Thymus (tissue), 11 donors: ENCODE measurements around the gene MIER3. TPM values are rescaled to one million over a fixed set of nuclear protein-coding genes. Genes with fewer than 3 reads are reported as not detected.
A peak's percentile ranks its signal among the peaks of the same experiment; 100 is the strongest.

ENCODE experiments used
- DNase-seq, 9 donors: peaks; one replicate each; pipeline ENCODE4 v3.0.0-alpha.2; 2013; ENCODE audit warnings: low spot score in 9 of 9, low read depth in 6 of 9, missing footprints in 1 of 9
- H3K27ac ChIP-seq, 2 donors: one replicate each; pipeline ENCODE4 v1.5.1; 2013; ENCODE audit warnings: control low read depth in 1 of 2, low read depth in 1 of 2, low read length in 1 of 2, mild to moderate bottlenecking in 1 of 2, moderate library complexity in 1 of 2
- H3K27me3 ChIP-seq, 2 donors: one replicate each; pipeline ENCODE4 v1.5.1; 2013; ENCODE audit warnings: low read length in 1 of 2; ENCODE audit not compliant: control insufficient read depth in 2 of 2, insufficient read depth in 1 of 2
- H3K36me3 ChIP-seq, 2 donors: one replicate each; pipeline ENCODE4 v1.5.1; 2013; ENCODE audit warnings: low read length in 1 of 2, mild to moderate bottlenecking in 1 of 2, moderate library complexity in 1 of 2; ENCODE audit not compliant: control insufficient read depth in 2 of 2, insufficient read depth in 2 of 2
- H3K4me1 ChIP-seq, 2 donors: one replicate each; pipeline ENCODE4 v1.5.1; 2013; ENCODE audit warnings: low read length in 2 of 2; ENCODE audit not compliant: control insufficient read depth in 2 of 2, insufficient read depth in 2 of 2
- H3K4me3 ChIP-seq, 2 donors: one replicate each; pipeline ENCODE4 v1.5.1; 2013; ENCODE audit warnings: low read length in 2 of 2, control low read depth in 1 of 2, mild to moderate bottlenecking in 1 of 2
- H3K9me3 ChIP-seq, 2 donors: one replicate each; pipeline ENCODE4 v1.5.1; 2013; ENCODE audit warnings: low read length in 1 of 2, mild to moderate bottlenecking in 1 of 2; ENCODE audit not compliant: control insufficient read depth in 2 of 2, insufficient read depth in 1 of 2
- WGBS: extraction: QIAGEN DNeasy Blood & Tissue Kit; methylation state at CpG from one replicate; pipeline ENCODE4 v1.1.7; 2013; 5-methylcytosine and 5-hydroxymethylcytosine counted together
- polyA plus RNA-seq: library from polyadenylated mRNA; stranded (reverse); fragments of 200-250 nt; gene quantifications from one replicate; pipeline ENCODE4 v1.2.3, GENCODE V29; 2013
- total RNA-seq: library from RNA; stranded (reverse); fragments of 120-200 nt; gene quantifications from one replicate; pipeline ENCODE4 v1.2.4, GENCODE V29; 2013
- donor health status: healthy.

MIER3 gene
- total and polyA plus RNA-seq, 2 donors = 13.6 to 26.3 TPM

DNA sequence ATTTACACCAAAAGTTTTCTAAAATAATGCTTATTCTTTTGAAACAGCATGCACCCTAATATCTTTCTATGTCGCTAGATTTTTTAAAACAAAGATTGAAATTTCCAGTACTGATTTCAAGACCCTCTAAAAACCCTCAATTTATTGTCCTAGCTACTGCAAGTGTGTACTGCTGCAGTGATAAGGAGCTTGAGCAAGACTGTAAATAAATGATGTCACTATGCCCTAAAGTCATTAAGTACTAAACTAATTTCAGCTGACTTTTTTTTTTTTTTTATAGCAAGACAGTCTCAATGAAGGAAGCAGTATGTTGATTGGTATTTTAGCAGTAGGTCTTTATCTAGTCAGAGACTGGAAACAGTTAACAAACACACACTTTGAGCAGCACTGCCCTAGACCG, 12.2 kb upstream of the MIER3 start:
- Histone ChIP-seq H3K4me3 (no peak overlapping the region), H3K4me1 (no peaks in the 10 kb centered on the region), H3K9me3 (no peaks in the 10 kb centered on the region), H3K27me3 (peaks cover 0 to 2% of the 10 kb centered on the region in 2 donors), H3K36me3 (no peaks in the 10 kb centered on the region), H3K27ac (no peak overlapping the region)
- WGBS = 98% methylated on average over 2 of the region's 2 CpGs
- DNase-seq = no peak

DNA sequence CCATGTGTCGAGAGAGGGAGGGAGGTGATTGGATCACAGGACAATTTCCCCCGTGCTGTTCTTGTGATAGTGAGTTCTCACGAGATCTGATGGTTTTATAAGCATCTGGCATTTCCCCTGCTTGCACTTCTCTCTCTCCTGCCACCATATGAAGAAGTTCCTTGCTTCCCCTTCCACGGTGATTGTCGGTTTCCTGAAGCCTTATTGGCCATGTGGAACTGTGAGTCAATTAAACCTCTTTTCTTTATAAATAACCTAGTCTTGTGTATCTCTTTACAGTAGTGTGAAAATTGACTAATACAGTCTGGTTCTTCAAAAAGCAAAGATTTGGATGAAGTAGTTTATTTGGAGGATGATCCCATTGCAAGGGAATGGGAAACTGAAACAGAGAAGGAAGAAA, 11.3 kb upstream of the MIER3 start:
- no peak for DNase-seq
- no peak overlapping the region for H3K27ac ChIP-seq
- H3K9me3 ChIP-seq = no peaks in the 10 kb centered on the region
- no peak overlapping the region for H3K4me3 ChIP-seq
- no peaks in the 10 kb centered on the region for H3K4me1 ChIP-seq
- H3K36me3 ChIP-seq = no peaks in the 10 kb centered on the region
- peaks cover 0 to 2% of the 10 kb centered on the region in 2 donors for H3K27me3 ChIP-seq
- 55% methylated on average over 5 of the region's 5 CpGs for WGBS

DNA sequence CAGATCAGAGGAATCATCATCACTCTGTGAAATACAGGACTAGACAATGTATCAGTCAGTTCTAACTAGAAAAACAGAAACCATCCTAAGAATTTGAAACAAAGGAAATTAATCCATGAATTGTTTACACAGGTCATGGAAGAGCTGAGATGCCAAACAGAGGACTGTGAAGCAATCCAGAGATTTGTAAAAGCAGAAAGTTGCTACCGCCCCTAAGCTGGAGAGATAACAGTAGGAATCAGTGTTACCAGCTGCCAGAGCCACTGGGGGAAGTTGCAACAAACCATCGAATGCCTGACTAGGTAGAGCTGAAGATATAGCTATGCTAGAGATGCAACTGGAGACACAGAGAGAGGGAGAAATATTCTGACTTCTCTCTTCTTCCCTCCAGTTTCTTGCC, 10.4 kb upstream of the MIER3 start:
- H3K27me3 ChIP-seq = peaks cover 0 to 6% of the 10 kb centered on the region in 2 donors
- H3K9me3 ChIP-seq = no peaks in the 10 kb centered on the region
- no peak for DNase-seq
- WGBS = 91% methylated on average over 2 of the region's 2 CpGs
- no peak overlapping the region for H3K27ac ChIP-seq
- no peak overlapping the region for H3K4me3 ChIP-seq
- no peaks in the 10 kb centered on the region for H3K4me1 ChIP-seq
- no peaks in the 10 kb centered on the region for H3K36me3 ChIP-seq

DNA sequence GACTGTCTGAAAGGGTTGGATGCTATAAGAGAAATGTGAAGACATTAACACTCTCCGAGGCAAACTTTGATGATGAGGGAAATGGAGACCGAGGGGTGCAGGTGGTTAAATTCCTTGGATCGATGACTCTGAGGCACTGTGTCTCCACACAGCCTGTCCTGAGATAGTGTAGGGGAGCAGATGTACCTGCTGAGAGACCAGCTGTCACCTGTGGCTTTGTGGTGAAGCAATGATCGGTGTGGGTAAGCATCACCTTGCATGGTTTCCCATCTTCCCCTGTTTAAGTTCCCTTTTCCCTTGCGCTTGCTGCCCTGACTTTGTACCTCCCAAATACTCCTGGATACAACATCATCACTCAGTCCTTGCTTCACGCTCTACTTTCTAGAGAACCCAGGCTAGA, 9.8 kb upstream of the MIER3 start:
- no peak overlapping the region for H3K27ac ChIP-seq
- WGBS = 68% methylated on average over 6 of the region's 6 CpGs
- H3K36me3 ChIP-seq = no peaks in the 10 kb centered on the region
- no peaks in the 10 kb centered on the region for H3K4me1 ChIP-seq
- H3K27me3 ChIP-seq = peaks cover 0 to 6% of the 10 kb centered on the region in 2 donors
- no peak overlapping the region for H3K4me3 ChIP-seq
- no peaks in the 10 kb centered on the region for H3K9me3 ChIP-seq
- no peak for DNase-seq

DNA sequence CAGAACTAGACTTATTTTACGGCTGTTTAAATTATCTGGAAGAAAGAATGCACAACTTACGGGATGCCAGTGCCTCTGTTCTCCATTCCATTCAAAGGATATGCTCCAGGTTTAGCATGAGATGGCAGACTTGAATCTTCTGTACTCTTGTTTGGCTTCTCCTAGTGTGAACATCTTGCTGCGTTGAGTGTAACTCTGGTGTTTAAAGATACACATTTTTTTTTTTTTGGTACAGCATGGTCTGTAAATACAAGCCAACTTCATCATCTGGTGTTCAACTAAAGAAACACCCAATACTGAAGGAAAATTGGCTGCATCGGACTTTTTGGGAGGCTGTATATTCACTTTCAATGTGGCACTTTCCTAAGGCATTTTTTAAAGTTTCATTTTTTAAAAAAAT, 7.4 kb upstream of the MIER3 start:
- no peaks in the 10 kb centered on the region for H3K36me3 ChIP-seq
- H3K4me3 ChIP-seq = no peak overlapping the region
- no peak overlapping the region for H3K27ac ChIP-seq
- H3K9me3 ChIP-seq = no peaks in the 10 kb centered on the region
- H3K27me3 ChIP-seq = peaks cover 5 to 6% of the 10 kb centered on the region in 2 donors
- WGBS = 95% methylated on average over 4 of the region's 4 CpGs
- H3K4me1 ChIP-seq = no peaks in the 10 kb centered on the region
- DNase-seq = no peak

DNA sequence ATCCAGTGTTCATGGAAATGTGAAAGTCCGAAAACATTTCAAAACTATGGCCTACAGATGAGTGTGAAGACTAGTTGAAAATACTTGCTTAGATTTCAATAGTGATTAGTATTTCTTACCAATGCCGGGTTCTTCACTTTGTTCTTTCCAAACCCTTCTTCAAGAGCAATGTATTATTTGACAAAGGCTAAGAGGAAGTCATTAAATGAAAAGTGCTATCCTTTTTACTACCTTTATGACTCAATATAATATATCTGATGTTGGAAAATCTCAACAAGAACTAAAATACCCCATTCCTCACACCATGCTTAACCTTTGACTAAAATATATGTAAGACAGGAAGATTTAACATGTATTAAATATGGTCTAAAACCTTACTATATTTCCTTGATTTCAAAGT, 6.7 kb upstream of the MIER3 start:
- WGBS = 98% methylated on average over 2 of the region's 2 CpGs
- Histone ChIP-seq H3K36me3 (no peaks in the 10 kb centered on the region), H3K4me3 (no peak overlapping the region), H3K27ac (no peak overlapping the region), H3K9me3 (no peaks in the 10 kb centered on the region), H3K4me1 (no peaks in the 10 kb centered on the region), H3K27me3 (peaks cover 10% of the 10 kb centered on the region in 2 donors)
- DNase-seq = no peak

DNA sequence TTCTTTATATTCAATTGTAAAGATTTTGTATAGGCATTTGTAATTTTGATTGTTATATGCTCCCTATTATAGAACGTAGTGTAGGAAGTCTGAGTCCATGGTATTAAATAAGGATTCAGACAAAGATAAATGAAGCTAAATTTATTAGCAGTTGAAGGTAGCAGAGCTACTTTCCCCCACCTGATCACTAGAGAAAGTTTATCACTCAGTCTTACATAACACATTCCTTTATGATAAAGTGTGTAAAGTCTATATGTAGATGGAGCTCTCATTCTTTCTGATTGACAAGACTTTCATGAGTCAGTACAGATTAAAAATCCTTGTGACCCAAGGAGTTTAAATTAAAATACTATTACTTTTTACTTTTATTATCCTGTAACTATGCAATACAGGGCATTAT, 2.3 kb upstream of the MIER3 start:
- H3K9me3 ChIP-seq = no peaks in the 10 kb centered on the region
- H3K4me1 ChIP-seq = peaks cover 3 to 5% of the 10 kb centered on the region in 2 donors
- H3K27me3 ChIP-seq = peaks cover 22% of the 10 kb centered on the region in 2 donors
- H3K27ac ChIP-seq = no peak overlapping the region
- 96% methylated on average over 1 of the region's 1 CpG for WGBS
- H3K4me3 ChIP-seq = no peak overlapping the region
- no peak for DNase-seq
- H3K36me3 ChIP-seq = no peaks in the 10 kb centered on the region

DNA sequence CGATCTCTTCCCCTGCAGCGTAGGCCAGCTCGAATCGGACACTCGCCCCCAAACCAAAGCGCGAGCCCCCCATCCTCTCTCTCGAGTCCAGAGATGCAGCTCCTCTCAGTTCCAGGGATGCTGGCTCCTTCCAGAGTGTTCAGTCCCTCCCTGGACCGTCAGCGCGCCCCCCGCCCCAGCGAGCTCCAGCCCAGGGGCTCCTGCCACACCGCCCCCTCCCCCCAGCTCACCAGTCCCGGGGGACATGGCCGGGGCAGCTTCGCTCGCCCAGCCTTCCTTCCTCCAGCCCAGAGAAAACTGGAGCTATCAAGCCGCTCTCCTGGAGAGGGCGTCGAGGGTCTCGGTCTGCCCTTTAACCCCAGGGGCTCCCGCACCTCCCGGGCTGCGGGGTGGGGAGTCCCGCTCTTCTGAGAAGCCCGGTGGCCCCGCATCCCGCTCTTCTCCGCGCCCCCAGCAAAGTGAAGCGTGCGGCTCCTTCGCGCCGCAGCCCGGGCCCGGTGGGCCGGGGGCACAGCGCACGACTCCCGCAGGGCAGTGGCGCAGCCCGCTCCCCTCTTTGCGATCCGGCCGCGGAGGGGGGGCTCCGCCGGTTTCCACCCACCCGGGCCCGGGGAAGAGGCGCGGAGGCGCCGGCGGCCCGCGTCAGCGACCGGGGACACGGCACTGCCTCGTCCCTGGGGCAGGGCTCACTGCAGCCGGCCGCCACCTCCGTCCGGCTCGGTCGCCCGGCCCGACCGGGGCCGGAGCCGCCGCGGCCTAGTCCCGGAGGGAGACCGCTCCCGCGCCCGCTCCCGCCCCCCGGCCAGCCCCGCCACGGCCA, 587 bp downstream of the MIER3 start:
- H3K27ac ChIP-seq = peak overlapping the region; percentile 60 to 68
- peak in 7 of 9 donors; percentile 10 to 59 (median 28) for DNase-seq
- peaks cover 18 to 22% of the 10 kb centered on the region in 2 donors for H3K27me3 ChIP-seq

DNA sequence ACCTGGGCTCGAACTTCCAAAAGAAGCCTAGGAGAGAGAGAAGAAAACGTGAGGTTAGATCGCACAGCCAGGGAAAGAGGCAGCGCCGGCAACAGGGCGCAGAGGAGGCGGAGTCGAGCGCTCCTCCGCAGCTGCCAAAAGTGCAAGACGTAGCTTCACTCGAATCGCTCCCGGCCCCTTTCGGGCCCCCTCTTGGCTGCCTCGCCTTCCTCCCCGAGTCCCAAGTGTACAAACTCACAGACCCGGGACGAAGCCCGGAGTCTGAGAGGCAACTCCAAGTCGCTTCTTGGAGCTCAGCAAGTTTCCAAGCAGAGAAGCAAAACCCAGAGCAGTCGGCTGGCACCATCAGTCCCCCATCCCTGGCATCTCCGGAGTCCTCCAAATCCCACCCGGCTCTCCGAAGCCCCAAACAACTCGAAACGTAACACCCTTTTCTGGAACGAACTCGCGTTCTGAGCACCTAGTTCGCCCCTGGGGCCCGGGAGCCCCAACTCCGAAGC, 1.2 kb downstream of the MIER3 start:
- Histone ChIP-seq H3K9me3 (no peaks in the 10 kb centered on the region), H3K4me1 (peaks cover 3 to 5% of the 10 kb centered on the region in 2 donors), H3K36me3 (peaks cover 5% of the 10 kb centered on the region in 2 donors), H3K27ac (peak overlapping the region in 1 of 2 donors; percentile 68), H3K4me3 (peak overlapping the region; percentile 69 to 94), H3K27me3 (peaks cover 18 to 22% of the 10 kb centered on the region in 2 donors)
- under 1% methylated on average over 33 of the region's 33 CpGs for WGBS
- peak in 8 of 9 donors; percentile 43 to 78 (median 56) for DNase-seq

More for the DNA sequence above, 587 bp downstream of the MIER3 start:
- H3K36me3 ChIP-seq = peaks cover 0 to 5% of the 10 kb centered on the region in 2 donors
- no peaks in the 10 kb centered on the region for H3K9me3 ChIP-seq
- peaks cover 3 to 5% of the 10 kb centered on the region in 2 donors for H3K4me1 ChIP-seq
- WGBS = under 1% methylated on average over 85 of the region's 85 CpGs
- H3K4me3 ChIP-seq = peak overlapping the region; percentile 69 to 94
